Loucy (cell line): ENCODE results near the gene LRWD1.

Experiments used
- H2AFZ ChIP-seq: fragments of 200-600 bp; sonication (generic); 2 replicates; pipeline ENCODE4 v1.6.0; 2016; ENCODE audit warnings: antibody characterized with exemption, mild to moderate bottlenecking, low read length, moderate library complexity
- H3F3A ChIP-seq: fragments of 200-600 bp; 2 replicates; pipeline ENCODE4 v1.6.0; 2016; ENCODE audit warnings: antibody characterized with exemption, low read depth, mild to moderate bottlenecking
- H3K27me3 ChIP-seq: fragments of 200-600 bp; sonication (generic); 2 replicates; pipeline ENCODE4 v1.6.1; 2014; ENCODE audit warnings: low read length, mild to moderate bottlenecking; ENCODE audit not compliant: insufficient read depth, poor library complexity, severe bottlenecking
- H3K36me3 ChIP-seq: fragments of 200-600 bp; sonication (generic); 2 replicates; pipeline ENCODE4 v1.6.1; 2016; ENCODE audit warnings: low read length; ENCODE audit not compliant: insufficient read depth
- H3K4me1 ChIP-seq: fragments of 200-600 bp; sonication (generic); 2 replicates; pipeline ENCODE4 v1.5.1; 2014; ENCODE audit warnings: low read length, mild to moderate bottlenecking; ENCODE audit not compliant: insufficient read depth, poor library complexity, severe bottlenecking
- H3K4me2 ChIP-seq: fragments of 200-600 bp; sonication (generic); 2 replicates; pipeline ENCODE4 v1.6.0; 2014; ENCODE audit warnings: antibody characterized with exemption, low read length, low read depth, mild to moderate bottlenecking; ENCODE audit not compliant: poor library complexity, severe bottlenecking
- H3K4me3 ChIP-seq: fragments of 200-600 bp; sonication (generic); 2 replicates; pipeline ENCODE4 v1.5.1; 2014; ENCODE audit warnings: low read length, mild to moderate bottlenecking, mixed read lengths; ENCODE audit not compliant: poor library complexity, severe bottlenecking
- H3K79me2 ChIP-seq: fragments of 200-600 bp; sonication (generic); 2 replicates; pipeline ENCODE4 v1.6.1; 2014; ENCODE audit warnings: low read length; ENCODE audit not compliant: insufficient read depth
- H3K9ac ChIP-seq: fragments of 200-600 bp; sonication (generic); 2 replicates; pipeline ENCODE4 v1.6.0; 2014; ENCODE audit warnings: mild to moderate bottlenecking, low read depth, low read length, moderate library complexity; ENCODE audit not compliant: poor library complexity, severe bottlenecking
- H3K9me2 ChIP-seq: fragments of 200-600 bp; sonication (generic); replicated peaks from 2 replicates; pipeline ENCODE4 v1.6.1; 2016; ENCODE audit warnings: low read depth, low read length, mixed read lengths
- H3K9me3 ChIP-seq: fragments of 200-600 bp; sonication (generic); 2 replicates; pipeline ENCODE4 v1.6.1; 2014; ENCODE audit warnings: mild to moderate bottlenecking, antibody characterized with exemption, low read length, low read depth; ENCODE audit not compliant: insufficient read depth
- H4K20me1 ChIP-seq: fragments of 200-600 bp; sonication (generic); 2 replicates; pipeline ENCODE4 v1.6.0; 2014; ENCODE audit warnings: antibody characterized with exemption, low read length, mild to moderate bottlenecking; ENCODE audit not compliant: insufficient read depth, poor library complexity, severe bottlenecking
- EZH2phosphoT487 ChIP-seq: fragments of 200-600 bp; IDR thresholded peaks from 2 replicates; pipeline ENCODE4 v1.6.1; 2018; ENCODE audit warnings: antibody characterized with exemption, mild to moderate bottlenecking, moderate library complexity, borderline replicate concordance
- TF ChIP-seq, protein P1 (sequence below): fragments of 200-600 bp; sonication (generic); conservative IDR thresholded peaks from 2 replicates; pipeline ENCODE4 v1.5.1; 2014; ENCODE audit warnings: mild to moderate bottlenecking, antibody characterized with exemption, low read length

Gene LRWD1

DNA sequence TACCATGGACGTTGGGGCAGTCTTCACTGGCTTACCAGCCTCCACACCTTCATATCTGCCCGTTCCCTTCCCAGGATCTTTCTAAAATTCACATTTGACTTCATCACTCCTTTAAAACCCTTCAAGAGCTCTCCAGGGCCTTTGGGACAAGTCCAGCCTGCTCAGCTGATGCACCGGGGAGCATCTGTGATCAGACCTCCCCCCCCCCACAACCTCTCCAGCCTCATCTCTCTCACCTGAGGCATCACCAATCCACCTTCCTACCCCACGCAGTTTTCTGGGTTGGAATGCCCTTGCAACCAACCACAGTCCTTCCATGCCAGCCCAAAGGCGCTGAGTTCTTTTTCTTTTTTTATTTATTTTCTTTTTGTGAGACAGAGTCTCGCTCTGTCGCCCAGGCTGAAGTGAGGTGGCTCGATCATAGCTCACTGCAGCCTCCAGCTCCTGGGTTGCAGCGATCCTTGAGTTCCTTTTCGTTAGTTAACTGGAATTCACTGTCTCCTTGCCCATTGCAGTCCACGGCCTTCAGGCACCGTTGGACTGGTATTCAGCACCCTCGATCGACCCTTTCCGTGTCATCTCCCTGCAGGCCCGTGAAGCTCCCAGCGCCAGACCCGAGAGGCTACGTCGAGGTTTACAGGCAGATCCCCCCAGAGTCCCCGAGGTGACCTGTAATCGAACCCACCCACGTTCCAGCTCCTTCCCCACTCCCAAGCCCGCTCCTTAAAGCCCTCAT is 775 bp upstream of the LRWD1 start:
- H3K9ac ChIP-seq: peak overlapping the region; percentile 91
- no peaks in the 10 kb centered on the region for H4K20me1 ChIP-seq
- peak overlapping the region; percentile 90 for H3K4me3 ChIP-seq
- H3K4me1 ChIP-seq: peaks cover 20% of the 10 kb centered on the region
- peak overlapping the region; percentile 97 for H2AFZ ChIP-seq
- H3K4me2 ChIP-seq: peak overlapping the region; percentile 92
- TF ChIP-seq, protein P1, sequence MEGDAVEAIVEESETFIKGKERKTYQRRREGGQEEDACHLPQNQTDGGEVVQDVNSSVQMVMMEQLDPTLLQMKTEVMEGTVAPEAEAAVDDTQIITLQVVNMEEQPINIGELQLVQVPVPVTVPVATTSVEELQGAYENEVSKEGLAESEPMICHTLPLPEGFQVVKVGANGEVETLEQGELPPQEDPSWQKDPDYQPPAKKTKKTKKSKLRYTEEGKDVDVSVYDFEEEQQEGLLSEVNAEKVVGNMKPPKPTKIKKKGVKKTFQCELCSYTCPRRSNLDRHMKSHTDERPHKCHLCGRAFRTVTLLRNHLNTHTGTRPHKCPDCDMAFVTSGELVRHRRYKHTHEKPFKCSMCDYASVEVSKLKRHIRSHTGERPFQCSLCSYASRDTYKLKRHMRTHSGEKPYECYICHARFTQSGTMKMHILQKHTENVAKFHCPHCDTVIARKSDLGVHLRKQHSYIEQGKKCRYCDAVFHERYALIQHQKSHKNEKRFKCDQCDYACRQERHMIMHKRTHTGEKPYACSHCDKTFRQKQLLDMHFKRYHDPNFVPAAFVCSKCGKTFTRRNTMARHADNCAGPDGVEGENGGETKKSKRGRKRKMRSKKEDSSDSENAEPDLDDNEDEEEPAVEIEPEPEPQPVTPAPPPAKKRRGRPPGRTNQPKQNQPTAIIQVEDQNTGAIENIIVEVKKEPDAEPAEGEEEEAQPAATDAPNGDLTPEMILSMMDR: no peak
- TF ChIP-seq EZH2phosphoT487: no peak
- H3K36me3 ChIP-seq: no peaks in the 10 kb centered on the region
- peaks cover 36% of the 10 kb centered on the region for H3K79me2 ChIP-seq
- H3K27me3 ChIP-seq: no peaks in the 10 kb centered on the region
- no peaks in the 10 kb centered on the region for H3F3A ChIP-seq
- H3K9me2 ChIP-seq: no peaks in the 10 kb centered on the region
- no peaks in the 10 kb centered on the region for H3K9me3 ChIP-seq

DNA sequence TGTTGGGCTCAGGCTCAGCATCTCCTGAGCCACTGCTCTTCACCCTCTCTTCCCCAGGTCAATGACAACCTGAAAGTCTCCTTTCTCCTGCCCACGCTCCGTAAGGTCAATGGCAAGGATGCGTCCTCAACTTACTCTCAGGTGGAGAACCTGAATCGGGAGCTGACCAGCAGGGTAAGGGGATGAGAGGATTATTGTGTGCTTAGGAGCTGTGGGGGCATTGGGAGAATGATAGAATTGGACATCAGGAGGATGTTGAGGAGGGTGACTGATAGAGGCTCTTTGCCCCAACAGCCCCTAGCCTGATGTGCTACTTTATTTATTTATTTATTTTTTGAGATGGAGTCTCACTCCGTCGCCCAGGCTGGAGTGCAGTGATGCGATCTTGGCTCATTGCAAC is 1.3 kb downstream of the LRWD1 start:
- no peak for TF ChIP-seq EZH2phosphoT487
- TF ChIP-seq, protein P1: no peak
- Histone ChIP-seq H3K27me3 (no peaks in the 10 kb centered on the region), H3K9me3 (no peaks in the 10 kb centered on the region), H3K36me3 (no peaks in the 10 kb centered on the region), H2AFZ (no peak overlapping the region), H3K9me2 (no peaks in the 10 kb centered on the region), H3K4me1 (peaks cover 20% of the 10 kb centered on the region), H4K20me1 (no peaks in the 10 kb centered on the region), H3K9ac (no peak overlapping the region), H3K4me2 (peak overlapping the region; percentile 82), H3K79me2 (peaks cover 36% of the 10 kb centered on the region), H3K4me3 (peak overlapping the region; percentile 90), H3F3A (no peaks in the 10 kb centered on the region)

DNA sequence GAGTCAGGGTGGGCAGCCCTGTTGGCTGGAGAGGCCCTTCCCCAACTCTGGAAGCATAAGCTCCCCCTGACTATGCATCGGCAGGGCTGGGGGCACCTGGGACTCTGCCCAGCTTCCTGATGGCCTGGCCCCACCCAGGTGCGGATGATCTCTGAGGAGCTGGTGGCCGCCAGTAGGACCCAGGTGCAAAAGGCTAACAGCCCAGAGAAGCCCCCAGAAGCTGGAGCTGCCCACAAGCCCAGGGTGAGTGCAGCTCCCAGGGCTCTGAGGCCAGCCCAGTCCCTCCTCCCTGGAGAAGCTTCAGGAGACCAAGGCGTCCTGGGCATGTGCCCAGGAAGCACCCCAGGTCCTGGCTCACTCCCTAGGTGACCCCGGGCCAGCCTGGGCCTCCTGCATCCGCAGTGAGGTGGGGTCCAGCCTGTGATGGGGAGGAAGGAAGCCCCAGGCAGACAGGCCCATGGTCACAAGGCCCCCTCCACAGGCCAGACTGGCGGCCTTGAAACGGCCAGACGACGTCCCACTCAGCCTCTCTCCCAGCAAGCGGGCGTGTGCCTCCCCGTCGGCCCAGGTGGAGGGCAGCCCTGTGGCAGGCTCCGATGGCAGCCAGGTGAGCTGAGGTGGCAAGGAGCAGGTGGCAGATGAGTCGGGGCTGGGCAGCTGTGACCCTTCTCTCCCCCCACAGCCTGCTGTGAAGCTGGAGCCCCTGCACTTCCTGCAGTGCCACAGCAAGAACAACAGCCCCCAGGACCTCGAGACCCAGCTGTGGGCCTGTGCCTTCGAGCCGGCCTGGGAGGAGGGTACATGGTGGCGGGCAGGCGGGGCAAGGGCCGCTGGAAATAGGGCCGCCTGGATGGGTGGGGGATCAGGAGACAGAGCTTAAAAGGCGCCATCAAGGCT is 3.0 kb downstream of the LRWD1 start:
- peaks cover 16% of the 10 kb centered on the region for H3K4me1 ChIP-seq
- H4K20me1 ChIP-seq: no peaks in the 10 kb centered on the region
- H3K27me3 ChIP-seq: no peaks in the 10 kb centered on the region
- H3K4me3 ChIP-seq: no peak overlapping the region
- H3F3A ChIP-seq: no peaks in the 10 kb centered on the region
- no peak overlapping the region for H3K9ac ChIP-seq
- H3K9me2 ChIP-seq: no peaks in the 10 kb centered on the region
- TF ChIP-seq, protein P1: no peak
- TF ChIP-seq EZH2phosphoT487: no peak
- H3K36me3 ChIP-seq: peaks cover under 1% of the 10 kb centered on the region; the same call in 1 of the 2 replicates
- H2AFZ ChIP-seq: no peak overlapping the region
- peaks cover 25% of the 10 kb centered on the region for H3K79me2 ChIP-seq
- H3K4me2 ChIP-seq: no peak overlapping the region
- H3K9me3 ChIP-seq: no peaks in the 10 kb centered on the region
